LNCaP clone FGC (cell line): ENCODE results near the gene RIN3.

Experiments used
- DNase-seq: peaks from one replicate; pipeline ENCODE4 v3.0.0-alpha.2; 2011; ENCODE audit warnings: low read depth
- H3K4me3 ChIP-seq: 2 replicates; pipeline ENCODE4 v1.5.1; 2011; ENCODE audit warnings: mild to moderate bottlenecking, low read depth, low read length, control low read depth
- TF ChIP-seq, protein P1 (sequence below): IDR thresholded peaks from 2 replicates; pipeline ENCODE4 v1.5.1; 2012; ENCODE audit warnings: mild to moderate bottlenecking; ENCODE audit not compliant: control insufficient read depth, insufficient read depth; ENCODE audit errors: extremely low read depth

The RIN3 gene

DNA sequence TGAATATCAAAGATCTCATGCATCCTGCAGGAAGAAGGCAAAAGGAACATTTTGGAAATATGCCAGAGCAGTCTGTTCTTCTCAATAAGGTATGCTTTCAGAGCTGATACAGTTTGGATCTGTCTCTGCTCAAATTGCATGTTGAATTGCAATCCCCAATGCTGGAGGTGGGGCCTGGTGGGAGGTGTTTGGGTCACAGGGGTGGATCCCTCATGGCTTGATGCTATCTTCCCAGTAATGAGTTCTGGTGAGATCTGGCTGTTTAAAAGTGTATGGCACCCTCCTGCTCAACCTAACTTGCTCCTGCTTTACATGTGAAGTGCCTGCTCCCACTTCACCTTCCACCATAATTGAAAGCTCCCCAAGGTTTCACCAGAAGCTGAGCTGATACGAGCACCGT, 76.6 kb downstream of the RIN3 start:
- TF ChIP-seq, protein P1, sequence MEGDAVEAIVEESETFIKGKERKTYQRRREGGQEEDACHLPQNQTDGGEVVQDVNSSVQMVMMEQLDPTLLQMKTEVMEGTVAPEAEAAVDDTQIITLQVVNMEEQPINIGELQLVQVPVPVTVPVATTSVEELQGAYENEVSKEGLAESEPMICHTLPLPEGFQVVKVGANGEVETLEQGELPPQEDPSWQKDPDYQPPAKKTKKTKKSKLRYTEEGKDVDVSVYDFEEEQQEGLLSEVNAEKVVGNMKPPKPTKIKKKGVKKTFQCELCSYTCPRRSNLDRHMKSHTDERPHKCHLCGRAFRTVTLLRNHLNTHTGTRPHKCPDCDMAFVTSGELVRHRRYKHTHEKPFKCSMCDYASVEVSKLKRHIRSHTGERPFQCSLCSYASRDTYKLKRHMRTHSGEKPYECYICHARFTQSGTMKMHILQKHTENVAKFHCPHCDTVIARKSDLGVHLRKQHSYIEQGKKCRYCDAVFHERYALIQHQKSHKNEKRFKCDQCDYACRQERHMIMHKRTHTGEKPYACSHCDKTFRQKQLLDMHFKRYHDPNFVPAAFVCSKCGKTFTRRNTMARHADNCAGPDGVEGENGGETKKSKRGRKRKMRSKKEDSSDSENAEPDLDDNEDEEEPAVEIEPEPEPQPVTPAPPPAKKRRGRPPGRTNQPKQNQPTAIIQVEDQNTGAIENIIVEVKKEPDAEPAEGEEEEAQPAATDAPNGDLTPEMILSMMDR = no peak
- no peak for DNase-seq
- no peak overlapping the region for H3K4me3 ChIP-seq

DNA sequence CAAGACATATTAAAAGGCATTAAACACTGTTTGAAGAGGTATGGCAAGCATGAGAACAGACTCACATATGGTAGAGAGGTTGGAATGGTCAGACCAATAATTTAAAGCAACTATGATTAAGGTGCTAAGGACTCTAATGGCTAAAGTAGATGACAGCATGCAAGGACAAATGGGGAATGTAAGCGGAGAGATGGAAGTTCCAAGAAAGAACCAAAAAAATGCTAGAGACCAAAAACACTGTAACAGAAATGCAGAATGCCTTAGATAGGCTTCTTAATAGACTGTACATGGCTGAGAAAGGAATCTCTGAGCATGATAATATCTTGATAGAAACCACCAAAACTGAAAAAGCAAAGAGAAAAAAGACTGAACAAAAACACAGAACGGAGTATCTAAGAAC, 77.4 kb downstream of the RIN3 start:
- DNase-seq = no peak
- no peak overlapping the region for H3K4me3 ChIP-seq
- TF ChIP-seq, protein P1 = no peak

- TF ChIP-seq, protein P1 = no peak
- DNase-seq = no peak
- no peak overlapping the region for H3K4me3 ChIP-seq
Measured at GRCh38 chr14:92591346-92591745, 77.8 kb downstream of the RIN3 start.

DNA sequence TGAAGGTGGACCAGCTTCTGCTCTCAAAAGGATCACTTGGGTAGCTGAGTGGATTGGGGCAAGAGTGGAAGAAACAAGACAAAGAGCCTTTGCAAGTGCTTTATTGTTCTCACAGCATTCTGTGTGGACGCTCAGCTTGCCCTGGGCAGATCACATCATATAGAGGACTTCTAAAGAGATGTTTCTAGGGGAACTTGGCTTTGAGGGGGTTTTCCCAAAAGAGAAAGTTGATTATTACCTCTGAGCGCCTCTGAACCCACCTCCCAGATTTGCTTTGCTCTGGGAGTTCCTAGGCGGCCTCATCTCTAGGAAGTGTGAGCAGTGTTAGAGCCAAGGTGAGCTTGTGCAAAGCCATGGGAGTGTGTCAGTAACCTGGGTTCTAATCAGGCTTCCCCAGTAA, 81.7 kb downstream of the RIN3 start:
- no peak for DNase-seq
- H3K4me3 ChIP-seq = no peak overlapping the region
- TF ChIP-seq, protein P1 = no peak

DNA sequence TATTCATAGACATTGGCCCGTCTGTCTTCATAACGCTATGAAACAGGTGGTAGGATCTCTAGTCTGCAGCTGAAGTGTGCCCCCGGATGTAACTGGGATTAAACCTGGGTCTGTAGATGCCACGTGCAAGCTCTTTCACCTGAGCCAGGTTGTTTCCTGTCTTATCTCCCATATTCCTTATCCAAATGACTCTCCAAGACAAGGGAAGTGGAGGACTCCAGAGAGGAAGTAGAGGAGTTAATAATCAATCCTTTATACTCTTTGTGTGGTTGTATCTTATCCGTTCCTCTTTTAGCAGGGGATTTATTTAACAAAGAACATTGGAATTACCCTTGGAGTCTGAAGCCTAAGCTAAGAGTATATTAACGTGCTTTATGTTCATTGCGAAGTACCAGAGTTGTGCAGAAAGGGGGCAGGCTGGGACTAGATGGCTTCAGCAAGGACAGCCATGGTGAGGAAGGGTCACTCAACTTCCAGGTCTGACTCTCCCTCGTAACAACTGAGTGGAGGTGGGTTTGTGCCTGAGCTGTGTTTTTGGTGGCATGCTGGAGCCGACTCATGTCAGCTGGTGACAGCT, 82.8 kb downstream of the RIN3 start:
- TF ChIP-seq, protein P1 = 0 out of 2 replicates have a peak, but pooled peaks have one; percentile 7
- no peak overlapping the region for H3K4me3 ChIP-seq
- no peak for DNase-seq

DNA sequence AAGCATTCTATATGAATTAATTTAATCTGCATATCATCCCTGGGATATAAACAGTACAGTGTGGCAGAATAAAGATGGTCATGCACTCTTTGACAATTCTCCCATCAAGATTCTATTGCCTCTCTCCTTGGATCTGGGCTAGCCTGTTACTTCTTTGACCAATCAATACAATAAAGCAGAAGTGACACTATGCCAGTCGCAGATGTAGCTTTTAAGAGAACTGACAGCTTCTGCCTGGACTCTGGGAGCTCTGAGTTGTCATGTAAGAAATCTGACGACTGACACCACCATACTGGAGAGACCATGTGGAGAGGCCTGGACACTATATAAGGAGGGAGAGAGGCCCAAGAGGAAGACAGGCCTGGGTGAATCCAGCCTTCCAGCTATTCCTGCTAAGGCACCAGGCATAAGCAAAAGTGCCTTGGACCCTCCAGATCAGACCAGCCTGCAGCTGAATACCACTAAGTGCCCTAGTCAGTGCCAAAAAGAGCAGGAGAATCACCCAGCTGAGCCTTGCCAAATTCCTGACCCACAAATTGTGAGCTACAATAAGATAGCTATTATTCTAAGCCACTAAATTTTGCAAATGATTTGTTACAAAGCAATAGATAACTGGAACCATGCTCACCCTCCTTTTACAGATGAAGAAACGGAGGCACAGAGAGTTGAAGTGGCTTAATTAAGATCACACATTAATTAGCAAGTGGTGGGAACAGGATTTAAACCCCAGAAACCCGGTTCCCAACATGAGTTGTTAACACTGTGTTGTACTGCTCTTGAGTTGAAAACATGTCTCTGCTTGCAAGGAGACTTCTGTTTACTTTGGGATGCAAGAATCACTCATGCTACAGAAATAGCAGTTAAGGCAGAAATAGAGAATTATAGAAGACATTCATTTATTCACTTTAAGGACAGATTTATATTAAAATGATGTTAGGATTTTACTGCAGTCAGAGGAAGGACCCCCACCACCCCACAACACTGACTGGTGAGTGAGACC, 84.6 kb downstream of the RIN3 start:
- DNase-seq = no peak
- TF ChIP-seq, protein P1 = no peak
- H3K4me3 ChIP-seq = no peak overlapping the region

DNA sequence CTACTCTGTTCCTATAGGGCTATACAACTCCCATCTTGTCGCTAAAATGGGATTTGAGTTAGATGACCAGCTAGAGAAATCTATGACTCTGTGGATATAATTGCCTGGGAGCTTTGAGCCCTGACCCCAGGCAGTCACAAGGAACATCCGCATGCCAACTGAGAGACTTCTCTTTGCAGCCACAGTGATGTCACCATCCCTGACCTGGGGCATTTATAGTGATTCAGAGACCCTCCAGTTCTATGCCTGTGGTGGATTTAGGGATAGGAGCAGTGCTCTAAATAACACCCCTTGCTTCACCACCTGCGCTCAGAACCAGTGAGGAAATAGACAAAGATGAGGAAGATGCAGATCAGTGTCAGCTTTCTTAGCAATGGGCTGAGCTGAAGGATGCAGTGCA, 86.2 kb downstream of the RIN3 start:
- no peak for DNase-seq
- H3K4me3 ChIP-seq = no peak overlapping the region
- TF ChIP-seq, protein P1 = no peak
